SKM-1 (cell line): Measurements from ENCODE around the gene DENND2A.

Source experiments
- DNase-seq: peaks from one replicate; lab custom pipeline; 2025; ENCODE audit not compliant: unreplicated experiment; lab: John Stamatoyannopoulos, UW

DENND2A gene

DNA sequence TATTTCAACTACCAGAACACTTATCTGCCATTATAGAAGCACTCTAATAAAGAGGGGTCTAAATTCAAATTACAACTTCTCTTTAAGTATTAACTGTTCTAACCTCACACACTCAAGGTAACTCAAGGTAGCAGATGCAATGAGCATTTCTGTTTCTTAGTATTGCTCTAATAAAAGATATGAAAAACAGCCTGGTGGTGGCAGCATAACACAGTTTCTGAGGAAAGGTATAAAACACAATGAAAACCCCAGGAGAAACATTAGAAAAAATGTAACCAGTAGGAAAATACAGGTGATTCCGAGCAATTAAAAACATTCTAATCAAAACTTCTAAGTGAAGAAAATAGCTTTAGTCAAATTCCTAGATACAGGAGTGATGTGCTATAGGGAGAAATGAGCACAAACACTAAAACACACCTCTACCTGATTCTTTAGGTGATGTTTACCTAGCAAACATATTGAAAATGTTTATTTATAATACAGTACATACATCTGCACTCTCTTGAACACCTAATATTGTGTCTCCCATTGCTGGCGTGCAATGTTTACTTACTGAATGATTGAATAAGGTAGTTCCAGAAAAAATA is 164.8 kb downstream of the DENND2A start:
- peak; percentile 12 for DNase-seq
